IPS-NIHi7 (cell line): ENCODE results near the gene PLN.

Experiments used
- DNase-seq: peaks from one replicate; pipeline ENCODE4 v3.0.0; 2012; ENCODE audit warnings: mixed read lengths; ENCODE audit errors: extremely low spot score

PLN gene

GRCh38 chr6:118537574-118537973, 10.5 kb upstream of the PLN start:
- no peak for DNase-seq

GRCh38 chr6:118542184-118542952, 5.7 kb upstream of the PLN start:
- DNase-seq: no peak

GRCh38 chr6:118544105-118544504, 4.0 kb upstream of the PLN start:
- DNase-seq: no peak

- DNase-seq: no peak
These were observed 1.8 kb upstream of the PLN start for GRCh38 chr6:118546164-118546879.

- no peak for DNase-seq
These were observed 1.2 kb upstream of the PLN start for GRCh38 chr6:118546880-118547218.

- no peak for DNase-seq
These were observed 517 bp downstream of the PLN start for GRCh38 chr6:118548613-118549012.

GRCh38 chr6:118551063-118552053, 3.3 kb downstream of the PLN start:
- peak; percentile 32 for DNase-seq

GRCh38 chr6:118553132-118553531, 5.0 kb downstream of the PLN start:
- no peak for DNase-seq

GRCh38 chr6:118554698-118555097, 6.6 kb downstream of the PLN start:
- DNase-seq: no peak

GRCh38 chr6:118558464-118559217, 10.5 kb downstream of the PLN start:
- DNase-seq: no peak

- DNase-seq: no peak
These were observed 11.6 kb downstream of the PLN start for GRCh38 chr6:118559659-118560058.

- no peak for DNase-seq
These were observed 14.2 kb downstream of the PLN start for GRCh38 chr6:118562248-118562647.

GRCh38 chr6:118562959-118563358, 14.9 kb downstream of the PLN start:
- DNase-seq: no peak

GRCh38 chr6:118565311-118565960, 17.3 kb downstream of the PLN start:
- peak; percentile 43 for DNase-seq

GRCh38 chr6:118567974-118568373, 19.9 kb downstream of the PLN start:
- no peak for DNase-seq

GRCh38 chr6:118569498-118569897, 21.4 kb downstream of the PLN start:
- DNase-seq: no peak

- DNase-seq: no peak
These were observed 23.0 kb downstream of the PLN start for GRCh38 chr6:118571121-118571520.

GRCh38 chr6:118574051-118574865, 26.2 kb downstream of the PLN start:
- no peak for DNase-seq

- DNase-seq: no peak
These were observed 29.9 kb downstream of the PLN start for GRCh38 chr6:118577972-118578371.

GRCh38 chr6:118578617-118579016, 30.5 kb downstream of the PLN start:
- no peak for DNase-seq
